ENCODE measurements around the gene TRMU. TPM values are rescaled to one million over a fixed set of nuclear protein-coding genes. Genes with fewer than 3 reads are reported as not detected.
"Not testable (repeated sequence)": the region's sequence is repeated elsewhere in the genome, so short reads cannot be mapped to it uniquely, and the experiment has no call there.

TRMU gene
- total RNA-seq, 1 donor from 2014 or later: 60.8 TPM

GRCh38 chr22:46401370-46401769, 65.9 kb downstream of the TRMU start:
- H3K36me3 Mint-ChIP-seq (ENCODE audit: unreplicated experiment): no peaks in the 10 kb centered on the region
- peaks cover 12% of the 10 kb centered on the region for H3K27me3 Mint-ChIP-seq (ENCODE audit: unreplicated experiment)
- no peak overlapping the region for H3K27ac Mint-ChIP-seq (ENCODE audit: unreplicated experiment)
- H3K9me3 Mint-ChIP-seq (ENCODE audit: unreplicated experiment): no peaks in the 10 kb centered on the region
- DNase-seq: no peak
- TF ChIP-seq CTCF (IDR thresholded peaks at IDR 0.05; ENCODE audit: partially characterized antibody, unreplicated experiment): no peak
- no peaks in the 10 kb centered on the region for H3K4me1 Mint-ChIP-seq (ENCODE audit: low read depth, unreplicated experiment)
- H3K4me3 Mint-ChIP-seq (ENCODE audit: unreplicated experiment): no peak overlapping the region

- no peak for DNase-seq
- H3K27ac Mint-ChIP-seq (ENCODE audit: unreplicated experiment): no peak overlapping the region
- TF ChIP-seq CTCF (IDR thresholded peaks at IDR 0.05; ENCODE audit: partially characterized antibody, unreplicated experiment): no peak
- H3K27me3 Mint-ChIP-seq (ENCODE audit: unreplicated experiment): peaks cover 5% of the 10 kb centered on the region
- no peaks in the 10 kb centered on the region for H3K4me1 Mint-ChIP-seq (ENCODE audit: low read depth, unreplicated experiment)
- H3K9me3 Mint-ChIP-seq (ENCODE audit: unreplicated experiment): peaks cover 2% of the 10 kb centered on the region
- H3K36me3 Mint-ChIP-seq (ENCODE audit: unreplicated experiment): no peaks in the 10 kb centered on the region
- no peak overlapping the region for H3K4me3 Mint-ChIP-seq (ENCODE audit: unreplicated experiment)
Observed at GRCh38 chr22:46402505-46402904, 67.0 kb downstream of the TRMU start.

GRCh38 chr22:46403880-46404279, 68.4 kb downstream of the TRMU start:
- not testable (repeated sequence) for H3K4me1 Mint-ChIP-seq (ENCODE audit: low read depth, unreplicated experiment); H3K27me3 Mint-ChIP-seq (ENCODE audit: unreplicated experiment); H3K9me3 Mint-ChIP-seq (ENCODE audit: unreplicated experiment); H3K36me3 Mint-ChIP-seq (ENCODE audit: unreplicated experiment); DNase-seq; H3K4me3 Mint-ChIP-seq (ENCODE audit: unreplicated experiment); H3K27ac Mint-ChIP-seq (ENCODE audit: unreplicated experiment)

- no peak for DNase-seq
- no peaks in the 10 kb centered on the region for H3K36me3 Mint-ChIP-seq (ENCODE audit: unreplicated experiment)
- H3K9me3 Mint-ChIP-seq (ENCODE audit: unreplicated experiment): peaks cover 4% of the 10 kb centered on the region
- no peaks in the 10 kb centered on the region for H3K4me1 Mint-ChIP-seq (ENCODE audit: low read depth, unreplicated experiment)
- H3K4me3 Mint-ChIP-seq (ENCODE audit: unreplicated experiment): no peak overlapping the region
- TF ChIP-seq CTCF (IDR thresholded peaks at IDR 0.05; ENCODE audit: partially characterized antibody, unreplicated experiment): no peak
- peaks cover 2% of the 10 kb centered on the region for H3K27me3 Mint-ChIP-seq (ENCODE audit: unreplicated experiment)
- H3K27ac Mint-ChIP-seq (ENCODE audit: unreplicated experiment): no peak overlapping the region
Observed at GRCh38 chr22:46405901-46406300, 70.4 kb downstream of the TRMU start.

GRCh38 chr22:46406349-46406748, 70.8 kb downstream of the TRMU start:
- DNase-seq: no peak
- H3K4me3 Mint-ChIP-seq (ENCODE audit: unreplicated experiment): no peak overlapping the region
- H3K36me3 Mint-ChIP-seq (ENCODE audit: unreplicated experiment): no peaks in the 10 kb centered on the region
- H3K4me1 Mint-ChIP-seq (ENCODE audit: low read depth, unreplicated experiment): no peaks in the 10 kb centered on the region
- TF ChIP-seq CTCF (IDR thresholded peaks at IDR 0.05; ENCODE audit: partially characterized antibody, unreplicated experiment): no peak
- H3K9me3 Mint-ChIP-seq (ENCODE audit: unreplicated experiment): peaks cover 4% of the 10 kb centered on the region
- H3K27me3 Mint-ChIP-seq (ENCODE audit: unreplicated experiment): peaks cover 2% of the 10 kb centered on the region
- H3K27ac Mint-ChIP-seq (ENCODE audit: unreplicated experiment): no peak overlapping the region

- no peak for TF ChIP-seq CTCF (IDR thresholded peaks at IDR 0.05; ENCODE audit: partially characterized antibody, unreplicated experiment)
- Mint-ChIP-seq H3K9me3 (ENCODE audit: unreplicated experiment) (peaks cover 4% of the 10 kb centered on the region), H3K27ac (ENCODE audit: unreplicated experiment) (no peak overlapping the region), H3K27me3 (ENCODE audit: unreplicated experiment) (peaks cover 2% of the 10 kb centered on the region), H3K4me3 (ENCODE audit: unreplicated experiment) (no peak overlapping the region), H3K4me1 (ENCODE audit: low read depth, unreplicated experiment) (no peaks in the 10 kb centered on the region), H3K36me3 (ENCODE audit: unreplicated experiment) (no peaks in the 10 kb centered on the region)
- DNase-seq: no peak
Observed at GRCh38 chr22:46406791-46407190, 71.3 kb downstream of the TRMU start.

All from glutamatergic neuron (in vitro differentiated cells).